NT2/D1 (cell line): ENCODE measurements around the gene ERC2.

ENCODE experiments used
- SUZ12 ChIP-seq: IDR thresholded peaks from 2 replicates; pipeline ENCODE4 v1.6.1; 2011; ENCODE audit not compliant: insufficient read length, insufficient read depth; ENCODE audit errors: extremely low read depth
- YY1 ChIP-seq: IDR thresholded peaks from 2 replicates; pipeline ENCODE4 v1.6.1; 2011; ENCODE audit not compliant: insufficient read length, insufficient read depth
- ZNF274 ChIP-seq: IDR thresholded peaks from 2 replicates; pipeline ENCODE4 v1.6.1; 2011; ENCODE audit warnings: mild to moderate bottlenecking, low read depth, low read length

GRCh38 chr3:56102032-56102431 is 366.2 kb downstream of the ERC2 start:
- TF ChIP-seq YY1 = no peak
- TF ChIP-seq ZNF274 = no peak
- TF ChIP-seq SUZ12 = no peak
